NCI-H1436 treated with DMSO at 0.1 percent for 48 hours (cell line): ENCODE data around the gene RERE.

Source experiments
- DNase-seq: peaks from one replicate; lab custom pipeline; 2025; lab: John Stamatoyannopoulos, UW

Gene RERE

GRCh38 chr1:8687538-8687937 is 129.9 kb downstream of the RERE start:
- DNase-seq = no peak

- DNase-seq = no peak
These were observed 130.4 kb downstream of the RERE start for GRCh38 chr1:8687039-8687438.

- no peak for DNase-seq
These were observed 132.0 kb downstream of the RERE start for GRCh38 chr1:8685463-8685862.

GRCh38 chr1:8684590-8684989 is 132.8 kb downstream of the RERE start:
- no peak for DNase-seq

- no peak for DNase-seq
These were observed 134.9 kb downstream of the RERE start for GRCh38 chr1:8682573-8682972.

GRCh38 chr1:8681911-8682310 is 135.5 kb downstream of the RERE start:
- no peak for DNase-seq

- no peak for DNase-seq
These were observed 136.5 kb downstream of the RERE start for GRCh38 chr1:8680664-8681650.

GRCh38 chr1:8679929-8680663 is 137.3 kb downstream of the RERE start:
- no peak for DNase-seq

- no peak for DNase-seq
These were observed 138.0 kb downstream of the RERE start for GRCh38 chr1:8679395-8679800.

- no peak for DNase-seq
These were observed 138.6 kb downstream of the RERE start for GRCh38 chr1:8678673-8679394.

- DNase-seq = no peak
These were observed 139.7 kb downstream of the RERE start for GRCh38 chr1:8677782-8678181.

- no peak for DNase-seq
These were observed 140.6 kb downstream of the RERE start for GRCh38 chr1:8676813-8677212.

- no peak for DNase-seq
These were observed 141.4 kb downstream of the RERE start for GRCh38 chr1:8676072-8676471.

GRCh38 chr1:8674912-8675311 is 142.5 kb downstream of the RERE start:
- no peak for DNase-seq

- DNase-seq = no peak
These were observed 143.0 kb downstream of the RERE start for GRCh38 chr1:8674481-8674880.

- no peak for DNase-seq
These were observed 146.0 kb downstream of the RERE start for GRCh38 chr1:8671306-8671917.

GRCh38 chr1:8670371-8670818 is 147.0 kb downstream of the RERE start:
- no peak for DNase-seq

- no peak for DNase-seq
These were observed 147.7 kb downstream of the RERE start for GRCh38 chr1:8669606-8670335.

GRCh38 chr1:8667869-8668594 is 149.4 kb downstream of the RERE start:
- DNase-seq = no peak

GRCh38 chr1:8666389-8667167 is 150.9 kb downstream of the RERE start:
- DNase-seq = no peak
